Vagina (tissue), 2 donors: ENCODE results near the gene PRCC. TPM values are rescaled to one million over a fixed set of nuclear protein-coding genes. Genes with fewer than 3 reads are reported as not detected.

Experiments used
- DNase-seq, 2 donors: peaks; one replicate each; pipeline ENCODE4 v3.0.0-alpha.2; 2017; ENCODE audit errors: extremely low spot score in 2 of 2
- H3K27ac ChIP-seq: fragments of 200-600 bp; sonication (generic); one replicate; pipeline ENCODE4 v1.5.1; 2019
- H3K27me3 ChIP-seq: fragments of 200-600 bp; sonication (generic); one replicate; pipeline ENCODE4 v1.5.1; 2019
- H3K36me3 ChIP-seq, 2 donors: fragments of 200-600 bp; sonication (generic); one replicate each; pipeline ENCODE4 v1.5.1; 2017 to 2019
- H3K4me1 ChIP-seq: fragments of 200-600 bp; sonication (generic); one replicate; pipeline ENCODE4 v1.5.1; 2019
- H3K4me3 ChIP-seq, 2 donors: fragments of 200-600 bp; sonication (generic); 1 replicate in 1 of 2; 2 replicates in 1 of 2; pipeline ENCODE4 v1.5.1; 2016 to 2019
- H3K9me3 ChIP-seq: fragments of 200-600 bp; sonication (generic); one replicate; pipeline ENCODE4 v1.5.1; 2019
- POLR2A ChIP-seq, 2 donors: fragments of 450-650 bp; IDR thresholded peaks; one replicate each; pipeline ENCODE4 v1.6.1; 2017; ENCODE audit warnings: antibody characterized with exemption in 2 of 2, mild to moderate bottlenecking in 2 of 2, moderate library complexity in 2 of 2
- POLR2AphosphoS5 ChIP-seq, 2 donors: sonication (generic); formaldehyde crosslinking; IDR thresholded peaks; one replicate each; pipeline ENCODE4 v1.9.0; 2017; ENCODE audit warnings: antibody characterized with exemption in 2 of 2, mild to moderate bottlenecking in 2 of 2, low read depth in 1 of 2; ENCODE audit not compliant: insufficient read depth in 1 of 2
- intact Hi-C: fragments of 100-400 bp; cut with DNase I; formaldehyde crosslinking; loops from one replicate; pipeline ENCODE4 v1.15.1; 2023
- total RNA-seq: library from RNA; depleted of rRNA; stranded (reverse); fragments of >200 nt; gene quantifications from one replicate; pipeline ENCODE4 v1.2.3, GENCODE V29; 2016
- TF ChIP-seq, protein P1 (sequence below), 3 experiments: fragments of 450-650 bp in 2 of 3; fragments of 200-600 bp in 1 of 3; sonication (generic) in 1 of 3; IDR thresholded peaks; one replicate each; pipeline ENCODE4 v1.5.1; 2017 to 2019; ENCODE audit warnings: antibody characterized with exemption in 3 of 3, mild to moderate bottlenecking in 2 of 3, moderate library complexity in 2 of 3

PRCC gene, protein sequence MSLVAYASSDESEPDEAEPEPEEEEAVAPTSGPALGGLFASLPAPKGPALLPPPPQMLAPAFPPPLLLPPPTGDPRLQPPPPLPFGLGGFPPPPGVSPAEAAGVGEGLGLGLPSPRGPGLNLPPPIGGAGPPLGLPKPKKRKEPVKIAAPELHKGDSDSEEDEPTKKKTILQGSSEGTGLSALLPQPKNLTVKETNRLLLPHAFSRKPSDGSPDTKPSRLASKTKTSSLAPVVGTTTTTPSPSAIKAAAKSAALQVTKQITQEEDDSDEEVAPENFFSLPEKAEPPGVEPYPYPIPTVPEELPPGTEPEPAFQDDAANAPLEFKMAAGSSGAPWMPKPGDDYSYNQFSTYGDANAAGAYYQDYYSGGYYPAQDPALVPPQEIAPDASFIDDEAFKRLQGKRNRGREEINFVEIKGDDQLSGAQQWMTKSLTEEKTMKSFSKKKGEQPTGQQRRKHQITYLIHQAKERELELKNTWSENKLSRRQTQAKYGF
- 30.4 TPM for total RNA-seq

DNA sequence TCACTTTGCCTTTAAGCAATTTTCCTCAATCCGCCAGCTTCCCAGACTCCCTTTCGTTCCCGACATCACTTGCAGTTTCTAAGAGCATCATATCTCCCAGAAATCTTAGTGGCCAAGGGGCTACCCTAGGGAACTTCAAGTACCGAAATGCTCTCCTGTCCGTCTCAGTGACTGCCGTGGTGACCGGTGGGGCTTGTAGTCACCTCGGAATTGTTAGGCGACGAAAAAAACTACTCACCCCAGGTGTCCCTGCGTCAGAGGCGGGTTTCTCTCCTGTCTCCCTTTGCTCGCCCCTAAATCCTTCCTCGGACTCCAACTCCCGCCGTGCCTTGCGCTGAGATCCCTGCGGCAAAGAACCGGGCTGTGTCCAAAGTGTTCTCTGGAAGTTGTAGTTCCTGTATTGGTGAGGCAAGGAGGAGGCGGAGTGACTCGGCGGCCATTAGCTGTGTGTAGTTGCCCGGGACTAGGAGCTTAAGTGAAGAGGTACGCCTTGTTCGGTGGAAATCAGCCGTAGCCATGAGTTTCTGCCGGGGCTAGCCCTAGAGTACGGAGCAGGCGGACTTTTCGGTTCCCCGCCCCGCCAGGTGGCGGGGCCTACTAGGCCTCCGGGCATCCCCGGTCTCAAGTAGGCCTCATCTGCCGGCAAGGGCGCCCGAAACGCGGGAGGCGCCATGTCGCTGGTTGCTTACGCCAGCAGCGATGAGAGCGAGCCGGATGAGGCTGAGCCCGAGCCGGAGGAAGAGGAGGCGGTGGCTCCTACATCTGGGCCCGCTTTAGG is at the start of gene PRCC:
TSS of gene PRCC (plus strand) at position 435 of the 778 bp plus-strand sequence. CDS start at position 672, 237 bp downstream.
- H3K27ac ChIP-seq, result peak within 1 kb of the TSS; percentile 85
- peaks cover 0 to 9% of the 10 kb centered on the region in 2 donors for H3K36me3 ChIP-seq
- peaks cover 53% of the 10 kb centered on the region for H3K4me1 ChIP-seq
- intact Hi-C loops, result no loop called here
- H3K9me3 ChIP-seq, result no peaks in the 10 kb centered on the region
- no peaks in the 10 kb centered on the region for H3K27me3 ChIP-seq
- peak within 1 kb of the TSS; percentile 85 to 89 for H3K4me3 ChIP-seq
- TF ChIP-seq POLR2AphosphoS5 (IDR thresholded peaks at IDR 0.05; ENCODE audit: insufficient read depth in 1 of 2, low read depth in 1 of 2) (peak; percentile 90 to 100), POLR2A (IDR thresholded peaks at IDR 0.05) (peak in 1 of 2 donors; percentile 49)
- TF ChIP-seq, protein P1, sequence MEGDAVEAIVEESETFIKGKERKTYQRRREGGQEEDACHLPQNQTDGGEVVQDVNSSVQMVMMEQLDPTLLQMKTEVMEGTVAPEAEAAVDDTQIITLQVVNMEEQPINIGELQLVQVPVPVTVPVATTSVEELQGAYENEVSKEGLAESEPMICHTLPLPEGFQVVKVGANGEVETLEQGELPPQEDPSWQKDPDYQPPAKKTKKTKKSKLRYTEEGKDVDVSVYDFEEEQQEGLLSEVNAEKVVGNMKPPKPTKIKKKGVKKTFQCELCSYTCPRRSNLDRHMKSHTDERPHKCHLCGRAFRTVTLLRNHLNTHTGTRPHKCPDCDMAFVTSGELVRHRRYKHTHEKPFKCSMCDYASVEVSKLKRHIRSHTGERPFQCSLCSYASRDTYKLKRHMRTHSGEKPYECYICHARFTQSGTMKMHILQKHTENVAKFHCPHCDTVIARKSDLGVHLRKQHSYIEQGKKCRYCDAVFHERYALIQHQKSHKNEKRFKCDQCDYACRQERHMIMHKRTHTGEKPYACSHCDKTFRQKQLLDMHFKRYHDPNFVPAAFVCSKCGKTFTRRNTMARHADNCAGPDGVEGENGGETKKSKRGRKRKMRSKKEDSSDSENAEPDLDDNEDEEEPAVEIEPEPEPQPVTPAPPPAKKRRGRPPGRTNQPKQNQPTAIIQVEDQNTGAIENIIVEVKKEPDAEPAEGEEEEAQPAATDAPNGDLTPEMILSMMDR (IDR thresholded peaks at IDR 0.05), result no peak
- peak in 1 of 2 donors; percentile 100 for DNase-seq

DNA sequence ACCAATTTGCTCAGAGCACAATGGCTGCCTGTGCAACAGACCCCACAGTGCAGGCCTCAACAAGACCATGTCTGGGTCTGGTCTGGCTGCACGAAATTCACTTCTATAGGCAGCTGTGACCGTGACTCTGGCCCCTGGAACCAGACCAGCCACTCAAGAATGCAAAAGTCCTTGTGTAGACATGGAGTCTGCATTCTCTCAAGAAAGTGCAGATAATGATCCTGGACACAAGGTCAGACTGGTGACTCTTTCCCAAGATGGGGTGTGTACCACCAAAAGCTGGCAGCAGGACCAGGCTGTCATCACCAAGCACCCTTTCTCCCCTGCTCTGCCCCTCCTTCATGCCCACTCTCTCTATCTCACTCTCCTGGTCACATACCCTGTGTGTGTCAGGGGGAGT is 46.2 kb upstream of the PRCC start:
- Histone ChIP-seq H3K9me3 (no peaks in the 10 kb centered on the region), H3K27me3 (no peaks in the 10 kb centered on the region), H3K4me1 (peaks cover 19% of the 10 kb centered on the region), H3K4me3 (no peak overlapping the region), H3K36me3 (peaks cover 0 to 32% of the 10 kb centered on the region in 2 donors), H3K27ac (no peak overlapping the region)
- DNase-seq, result no peak
- TF ChIP-seq, protein P1 (IDR thresholded peaks at IDR 0.05), result no peak
- TF ChIP-seq POLR2A (IDR thresholded peaks at IDR 0.05) (no peak), POLR2AphosphoS5 (IDR thresholded peaks at IDR 0.05; ENCODE audit: insufficient read depth in 1 of 2, low read depth in 1 of 2) (no peak)
- intact Hi-C loops, result no loop called here

GRCh38 chr1:156721535-156721934 is 45.8 kb upstream of the PRCC start:
- H3K36me3 ChIP-seq, result peaks cover 0 to 32% of the 10 kb centered on the region in 2 donors
- no peaks in the 10 kb centered on the region for H3K9me3 ChIP-seq
- H3K4me1 ChIP-seq, result peaks cover 23% of the 10 kb centered on the region
- intact Hi-C loops, result no loop called here
- TF ChIP-seq POLR2AphosphoS5 (IDR thresholded peaks at IDR 0.05; ENCODE audit: insufficient read depth in 1 of 2, low read depth in 1 of 2), result no peak
- TF ChIP-seq, protein P1 (IDR thresholded peaks at IDR 0.05), result no peak
- no peak for TF ChIP-seq POLR2A (IDR thresholded peaks at IDR 0.05)
- H3K4me3 ChIP-seq, result no peak overlapping the region
- no peak for DNase-seq
- H3K27ac ChIP-seq, result no peak overlapping the region
- H3K27me3 ChIP-seq, result no peaks in the 10 kb centered on the region

- no peaks in the 10 kb centered on the region for H3K9me3 ChIP-seq
- TF ChIP-seq POLR2A (IDR thresholded peaks at IDR 0.05) (no peak), POLR2AphosphoS5 (IDR thresholded peaks at IDR 0.05; ENCODE audit: insufficient read depth in 1 of 2, low read depth in 1 of 2) (peak in 1 of 2 donors; percentile 84)
- TF ChIP-seq, protein P1 (IDR thresholded peaks at IDR 0.05), result peak; percentile 72 to 96 (median 93)
- H3K4me1 ChIP-seq, result peaks cover 57% of the 10 kb centered on the region
- H3K36me3 ChIP-seq, result peaks cover 0 to 30% of the 10 kb centered on the region in 2 donors
- no peaks in the 10 kb centered on the region for H3K27me3 ChIP-seq
- no peak for DNase-seq
- intact Hi-C loops, result loop anchor here (1.0 to 2.0 kb wide), 2 partner anchors 21 to 36 kb away; partner anchors contain the start of gene CRABP2
- peak overlapping the region; percentile 11 to 37 for H3K4me3 ChIP-seq
- H3K27ac ChIP-seq, result peak overlapping the region; percentile 99
Measured at GRCh38 chr1:156725683-156726280, 41.6 kb upstream of the PRCC start.
